HG02763 (cell line): Measurements from ENCODE around the gene CEACAM4.
"Not testable (repeated sequence)": the region's sequence is repeated elsewhere in the genome, so short reads cannot be mapped to it uniquely, and the experiment has no call there.

Experiments
- ATAC-seq: cut with Tn5 transposase; IDR thresholded peaks from one replicate; pipeline ENCODE4 v1.9.1; 2021; ENCODE audit warnings: mild to moderate bottlenecking, moderate library complexity; ENCODE audit not compliant: unreplicated experiment

Gene CEACAM4

DNA sequence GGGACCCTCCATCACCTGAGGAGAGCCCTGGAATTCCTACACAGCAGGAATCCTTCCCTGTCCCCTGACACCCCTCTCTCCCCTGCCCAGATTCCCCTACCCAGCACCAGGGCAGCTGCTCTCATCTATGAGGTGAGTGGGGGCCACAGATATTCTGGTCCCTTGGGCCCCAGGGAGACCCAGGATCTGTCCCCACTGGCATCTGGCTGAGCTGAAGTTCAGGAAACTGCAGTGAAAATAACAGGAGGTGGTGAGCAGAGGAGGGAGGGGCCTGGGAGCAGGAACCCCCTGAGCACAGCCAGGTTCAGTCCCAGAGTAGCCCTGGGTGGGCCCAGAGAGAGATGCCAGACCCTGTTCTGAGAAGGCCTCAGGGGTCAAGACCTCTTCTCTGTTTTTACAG is 40.8 kb downstream of the CEACAM4 start:
- no peak for ATAC-seq

DNA sequence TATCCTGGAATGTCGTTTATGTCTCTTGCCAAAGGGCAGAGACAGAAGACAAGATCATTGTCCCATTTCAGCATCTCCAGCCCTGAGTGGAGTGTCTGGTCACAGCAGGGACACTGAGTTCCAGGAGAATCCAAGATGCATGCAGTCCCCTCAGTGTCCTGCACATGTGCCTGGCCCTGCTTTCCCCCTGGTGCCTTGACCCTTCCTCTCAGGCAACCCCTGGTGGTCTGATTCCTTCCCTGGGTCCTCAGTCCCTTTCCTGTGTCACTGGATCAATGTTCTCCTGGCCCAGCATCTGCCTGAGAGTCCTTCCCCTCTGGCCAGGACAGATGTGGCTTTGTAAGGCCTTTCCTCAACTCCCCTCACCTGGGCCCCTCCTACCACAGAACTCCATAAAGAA is 41.9 kb downstream of the CEACAM4 start:
- ATAC-seq: no peak

DNA sequence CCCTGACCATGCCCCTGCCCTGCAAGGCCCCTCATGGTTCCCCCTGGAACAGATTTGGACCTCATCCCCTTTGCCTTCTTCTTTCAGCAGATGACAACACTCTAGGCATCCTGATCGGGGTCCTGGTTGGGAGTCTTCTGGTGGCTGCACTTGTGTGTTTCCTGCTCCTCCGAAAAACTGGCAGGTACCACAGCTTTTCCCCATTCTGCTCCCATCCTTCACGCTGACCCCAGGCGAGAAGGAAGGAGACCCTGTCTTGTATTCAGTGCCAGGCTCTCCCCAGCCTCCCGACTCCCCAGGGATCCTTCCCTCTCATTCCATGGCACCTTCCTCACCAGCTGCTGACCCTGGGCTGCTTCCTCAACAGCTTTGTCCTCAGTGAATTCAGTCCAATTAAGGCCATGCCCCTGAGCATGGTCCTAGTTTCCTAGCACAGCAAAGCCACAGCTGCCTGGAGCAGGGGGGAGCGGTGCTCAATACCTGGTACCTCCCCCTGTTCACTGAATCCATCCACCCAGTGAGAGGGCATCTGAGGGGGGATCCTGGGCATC is 42.5 kb downstream of the CEACAM4 start:
- no peak for ATAC-seq

DNA sequence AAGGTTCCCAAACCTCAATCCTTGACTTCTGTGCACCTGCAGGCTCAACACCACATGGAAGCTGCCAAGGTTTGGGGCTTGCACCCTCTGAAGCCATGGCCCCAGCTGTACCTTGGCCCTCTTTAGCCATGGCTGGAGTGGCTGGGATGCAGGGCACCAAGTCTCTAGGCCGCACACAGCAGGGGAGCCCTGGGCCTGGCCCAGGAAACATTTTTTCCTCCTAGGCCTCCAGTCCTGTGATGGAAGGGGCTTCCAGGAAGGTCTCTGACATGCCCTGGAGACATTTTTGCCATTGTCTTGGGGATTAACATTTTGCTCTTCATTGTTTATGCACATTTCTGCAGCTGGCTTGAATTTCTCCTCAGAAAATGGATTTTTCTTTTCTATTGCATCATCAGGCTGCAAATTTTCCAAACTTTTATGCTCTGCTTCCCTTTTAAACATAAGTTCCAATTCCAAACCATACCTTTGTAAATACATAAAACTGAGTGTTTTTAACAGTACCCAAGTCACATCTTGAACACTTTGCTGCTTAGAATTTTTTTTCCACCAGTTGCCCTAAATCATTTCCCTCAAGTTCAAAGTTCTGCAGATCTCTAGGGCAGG is 44.2 kb downstream of the CEACAM4 start:
- ATAC-seq: not testable (repeated sequence)

DNA sequence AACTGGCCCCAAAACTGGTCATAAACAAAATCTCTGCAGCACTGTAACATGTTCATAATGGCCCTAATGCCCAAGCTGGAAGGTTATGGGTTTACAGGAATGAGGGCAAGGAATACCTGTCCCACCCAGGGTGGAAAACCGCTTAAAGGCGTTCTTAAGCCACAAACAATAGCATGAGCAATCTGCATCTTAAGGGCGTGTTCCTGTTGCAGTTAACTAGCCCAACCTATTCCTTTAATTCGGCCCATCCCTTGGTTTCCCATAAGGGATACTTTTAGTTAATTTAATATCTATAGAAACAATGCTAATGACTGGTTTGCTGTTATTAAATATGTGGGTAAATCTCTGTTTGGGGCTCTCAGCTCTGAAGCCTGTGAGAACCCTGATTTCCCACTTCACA is 45.8 kb downstream of the CEACAM4 start:
- not testable (repeated sequence) for ATAC-seq

DNA sequence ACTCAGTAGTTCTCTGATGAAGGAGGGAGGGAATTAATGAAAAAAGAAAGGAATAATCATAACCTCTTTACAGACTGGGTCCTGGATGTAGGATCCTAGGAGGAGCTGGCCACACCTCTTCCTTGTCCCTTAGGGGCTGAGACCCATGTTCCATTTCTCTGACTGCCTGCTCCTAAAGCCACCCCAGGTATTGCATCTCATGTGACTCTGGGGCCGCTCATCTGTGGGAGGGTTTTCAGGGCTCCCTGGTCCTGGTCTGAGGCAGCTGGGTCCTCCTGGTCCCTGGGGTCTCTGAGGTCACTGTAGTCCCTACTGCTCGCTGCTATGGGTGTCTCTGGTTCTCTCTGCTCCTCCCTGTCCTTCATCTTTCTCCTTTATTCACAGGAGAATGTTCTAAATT is 48.0 kb downstream of the CEACAM4 start:
- ATAC-seq: no peak

DNA sequence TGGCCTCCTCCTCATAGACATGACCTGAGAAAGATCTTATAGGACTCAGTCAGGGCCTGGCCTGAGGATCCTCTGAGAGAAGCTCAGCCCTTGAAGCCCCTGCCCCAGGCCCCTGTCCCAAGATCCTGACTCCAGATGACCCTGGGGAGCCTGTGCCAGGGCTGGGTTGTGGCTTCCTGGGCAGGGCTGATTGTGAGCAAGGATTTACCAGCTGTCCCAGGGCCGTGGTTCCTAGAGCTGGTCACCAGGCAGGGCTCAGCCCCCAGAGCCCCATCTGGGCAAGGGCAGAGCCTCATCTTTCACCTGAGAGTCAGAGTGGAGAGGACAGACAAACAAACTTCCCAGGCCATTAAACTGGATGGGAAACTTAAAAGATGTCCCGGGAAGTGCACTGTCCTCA is 49.0 kb downstream of the CEACAM4 start:
- ATAC-seq: no peak

DNA sequence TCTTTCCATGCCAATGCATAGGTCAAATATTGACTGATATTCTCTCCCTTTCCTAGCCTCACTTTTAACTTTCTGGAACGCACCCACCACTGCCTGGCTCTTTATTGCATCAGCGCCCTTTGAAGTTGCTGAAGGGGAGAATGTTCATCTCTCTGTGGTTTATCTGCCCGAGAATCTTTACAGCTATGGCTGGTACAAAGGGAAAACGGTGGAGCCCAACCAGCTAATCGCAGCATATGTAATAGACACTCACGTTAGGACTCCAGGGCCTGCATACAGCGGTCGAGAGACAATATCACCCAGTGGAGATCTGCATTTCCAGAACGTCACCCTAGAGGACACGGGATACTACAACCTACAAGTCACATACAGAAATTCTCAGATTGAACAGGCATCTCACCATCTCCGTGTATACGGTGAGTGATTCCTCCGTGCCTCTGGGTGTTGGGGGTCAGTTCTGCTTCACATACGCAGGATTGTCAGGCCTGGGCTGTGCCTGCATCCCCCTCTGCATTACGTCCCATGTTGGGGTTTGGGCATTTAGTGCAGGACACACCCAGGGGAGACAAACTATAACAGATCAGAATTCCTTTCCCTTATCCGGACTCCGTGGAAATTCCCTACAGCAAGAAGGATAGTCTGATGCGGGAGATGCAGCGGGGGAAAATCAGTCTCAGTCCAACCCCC is 49.6 kb downstream of the CEACAM4 start:
- ATAC-seq: no peak

DNA sequence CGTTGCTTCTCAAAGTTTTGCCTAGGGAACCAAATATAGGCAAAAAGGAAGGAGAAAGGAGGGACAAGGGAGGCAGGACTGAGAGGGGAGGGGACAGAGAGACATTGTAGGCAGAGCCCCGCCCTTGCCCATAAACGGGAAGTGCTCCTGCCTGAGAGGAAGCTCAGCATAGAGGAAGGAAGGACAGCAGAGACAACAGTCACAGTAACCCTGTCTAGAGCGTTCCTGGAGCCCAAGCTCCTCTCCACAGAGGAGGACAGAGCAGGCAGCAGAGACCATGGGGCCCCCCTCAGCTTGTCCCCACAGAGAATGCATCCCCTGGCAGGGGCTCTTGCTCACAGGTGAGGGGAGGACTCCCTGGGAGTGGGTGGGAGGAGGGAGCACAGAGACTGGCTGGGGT is 50.9 kb downstream of the CEACAM4 start, which contains the start of gene CEACAM21:
CEACAM21 (plus strand) TSS at position 169 of the 400 bp plus-strand sequence; CDS start at position 278, 109 bp downstream.
- no peak for ATAC-seq

DNA sequence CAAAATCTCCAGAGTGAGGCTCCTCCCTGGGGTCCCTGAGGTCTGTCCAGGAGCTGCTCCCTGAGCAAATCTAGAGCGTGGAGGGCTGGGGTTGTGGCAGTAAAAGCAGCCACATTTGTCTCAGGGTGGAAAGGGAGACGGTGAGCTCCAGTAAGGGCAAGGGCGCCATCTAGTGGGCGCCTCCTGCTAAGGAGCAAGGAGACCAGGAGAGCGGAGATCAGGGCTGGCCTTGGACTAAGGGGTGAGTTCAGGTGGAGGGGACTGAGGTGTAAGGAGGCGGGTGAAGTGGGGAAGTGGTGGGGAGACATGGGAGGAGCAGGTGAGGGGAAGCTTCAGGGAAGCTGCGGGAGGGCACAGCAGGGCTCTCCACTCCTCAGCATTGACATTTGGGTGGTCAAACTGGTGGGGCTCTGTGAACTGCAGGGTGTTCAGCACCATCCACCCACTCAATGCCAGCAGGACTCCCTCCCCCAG is 56.2 kb downstream of the CEACAM4 start:
- no peak for ATAC-seq

DNA sequence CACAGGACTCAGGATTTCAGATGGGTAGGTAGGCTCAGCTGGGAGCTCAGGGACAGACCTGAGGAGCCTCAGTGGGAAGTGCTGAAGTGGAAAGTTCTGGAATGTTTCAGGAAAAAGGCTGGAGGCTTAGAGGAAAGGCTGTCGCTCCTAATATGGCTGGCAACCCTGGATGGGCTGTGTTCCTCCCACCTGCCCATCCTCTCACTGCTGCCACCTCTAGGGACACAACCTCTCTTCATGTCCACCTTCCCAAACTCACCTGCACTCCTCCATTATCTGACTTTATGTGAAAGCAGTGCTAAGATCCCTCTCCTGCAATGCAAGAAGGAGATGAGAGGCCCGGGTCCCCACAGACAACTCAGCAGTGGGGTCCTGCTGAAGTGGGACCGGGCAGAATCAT is 56.7 kb downstream of the CEACAM4 start:
- ATAC-seq: no peak

DNA sequence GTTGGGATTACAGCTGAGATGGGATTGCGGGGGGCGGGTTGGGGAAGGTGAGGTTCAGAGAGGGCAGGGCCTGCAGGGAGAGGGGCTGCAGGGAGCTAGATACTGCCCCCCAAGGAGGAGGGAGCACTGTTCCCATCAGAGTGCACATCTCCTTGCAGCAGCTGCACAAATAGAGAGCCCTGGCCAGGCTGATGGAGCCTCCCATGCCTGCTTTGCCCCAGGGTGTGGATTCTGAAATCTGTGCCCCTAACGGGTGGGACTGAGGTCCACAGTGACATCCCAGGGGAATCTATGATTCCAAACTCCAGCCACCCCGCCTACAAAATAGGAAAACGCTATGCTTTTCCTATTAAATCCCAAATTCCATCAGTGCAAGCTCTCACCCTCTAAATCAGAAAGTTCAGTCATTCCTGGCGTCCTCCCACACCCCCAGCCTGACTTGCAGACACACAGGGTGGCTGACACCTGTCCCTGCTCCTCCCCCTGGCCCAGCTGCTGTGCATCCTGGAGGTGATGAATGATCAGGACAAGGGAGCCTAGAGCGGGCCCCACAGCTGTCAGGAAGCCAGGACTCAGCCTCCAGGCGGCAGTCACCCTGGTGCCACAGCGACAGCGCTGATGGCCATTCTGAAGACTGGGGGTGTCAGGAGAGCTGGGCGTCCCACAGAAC is 57.3 kb downstream of the CEACAM4 start:
- no peak for ATAC-seq
